ENCODE measurements around the gene CROCC. TPM values are rescaled to one million over a fixed set of nuclear protein-coding genes. Genes with fewer than 3 reads are reported as not detected.
"Not testable (repeated sequence)": the region's sequence is repeated elsewhere in the genome, so short reads cannot be mapped to it uniquely, and the experiment has no call there.

Gene CROCC
- total RNA-seq, 2 donors from 2014 or later: 16.8 to 24.7 TPM

GRCh38 chr1:16890539-16891021 lies 31.2 kb upstream of the CROCC start:
- Mint-ChIP-seq H3K4me3 (peak overlapping the region in 1 of 2 donors; percentile 94), H3K4me1 (ENCODE audit: low read depth) (peaks cover 27% of the 10 kb centered on the region)
- H3K27me3 Mint-ChIP-seq (ENCODE audit: low read depth); H3K9me3 Mint-ChIP-seq; DNase-seq; H3K36me3 Mint-ChIP-seq (ENCODE audit: insufficient read depth in 2 of 2); ATAC-seq (replicated peaks in 1 of 2); H3K27ac Mint-ChIP-seq: not testable (repeated sequence)

DNA sequence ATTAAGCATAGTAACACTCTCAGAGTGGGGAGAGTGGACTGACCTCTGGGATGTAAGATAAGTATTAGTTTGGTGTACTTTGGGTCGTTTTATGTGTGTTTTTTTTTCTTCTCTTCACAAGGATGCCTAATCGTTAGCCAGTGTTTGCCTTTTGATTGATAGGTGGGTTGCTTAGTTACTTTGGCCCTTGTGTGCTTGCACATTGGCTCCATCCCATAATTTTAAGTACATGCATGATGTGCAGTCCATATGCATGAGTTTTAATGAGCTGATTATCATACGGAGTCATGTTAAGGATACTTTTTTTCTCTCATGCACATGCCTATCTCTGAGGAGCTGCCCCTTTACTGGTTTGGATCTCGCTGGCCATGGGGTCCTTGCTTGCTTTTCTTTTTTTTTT lies 30.7 kb upstream of the CROCC start:
- not testable (repeated sequence) for H3K4me3 Mint-ChIP-seq; DNase-seq; H3K9me3 Mint-ChIP-seq; ATAC-seq (replicated peaks in 1 of 2); H3K27ac Mint-ChIP-seq; H3K27me3 Mint-ChIP-seq (ENCODE audit: low read depth); H3K36me3 Mint-ChIP-seq (ENCODE audit: insufficient read depth in 2 of 2)
- peaks cover 27% of the 10 kb centered on the region for H3K4me1 Mint-ChIP-seq (ENCODE audit: low read depth)

DNA sequence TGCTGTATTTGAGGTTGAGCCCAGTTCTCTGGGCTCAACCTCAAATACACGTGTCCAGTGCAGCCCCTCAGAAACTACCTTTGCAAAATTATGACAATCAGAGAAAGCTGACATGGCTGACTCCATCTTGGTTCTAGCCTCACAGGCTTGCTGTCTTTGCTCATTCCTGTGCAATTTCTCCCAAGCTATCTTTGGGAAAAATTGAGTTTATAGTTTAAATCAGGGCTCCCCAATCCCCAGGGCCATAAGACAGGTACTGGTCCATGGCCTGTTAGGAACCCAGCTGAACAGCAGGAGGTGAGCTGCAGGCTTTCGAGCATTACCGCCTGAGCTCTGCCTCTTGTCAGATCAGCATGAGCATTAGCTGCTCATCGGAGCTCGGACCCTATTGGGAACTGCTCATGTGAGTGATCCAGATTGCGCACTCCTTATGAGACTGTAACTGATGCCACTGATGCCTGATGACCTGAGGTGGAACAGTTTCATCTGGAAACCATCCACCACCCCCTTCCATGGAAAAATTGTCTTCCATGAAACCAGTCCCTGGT lies 28.7 kb upstream of the CROCC start:
- H3K27ac Mint-ChIP-seq; ATAC-seq (replicated peaks in 1 of 2); H3K9me3 Mint-ChIP-seq; DNase-seq; H3K36me3 Mint-ChIP-seq (ENCODE audit: insufficient read depth in 2 of 2); H3K27me3 Mint-ChIP-seq (ENCODE audit: low read depth); H3K4me3 Mint-ChIP-seq: not testable (repeated sequence)
- H3K4me1 Mint-ChIP-seq (ENCODE audit: low read depth): peaks cover 47% of the 10 kb centered on the region

DNA sequence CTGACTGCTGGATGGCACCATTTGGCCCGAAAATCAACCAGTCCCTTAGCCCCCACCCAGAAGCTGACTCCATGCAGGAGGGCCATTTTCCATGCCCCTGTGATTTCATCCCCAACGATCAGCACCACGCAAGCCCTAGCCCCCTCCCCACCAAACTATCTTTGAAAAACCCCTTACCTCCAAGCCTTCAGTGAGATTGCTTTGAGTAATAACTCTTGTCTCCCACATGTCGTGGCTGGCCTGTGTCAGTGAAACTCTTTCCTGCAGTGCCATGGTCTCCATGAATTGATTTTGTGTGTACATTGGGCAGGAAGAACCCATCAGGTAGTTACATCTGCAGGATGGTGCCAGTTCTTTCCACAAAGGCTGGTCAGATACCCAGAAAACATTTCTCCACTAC lies 27.9 kb upstream of the CROCC start:
- H3K27me3 Mint-ChIP-seq (ENCODE audit: low read depth); DNase-seq; H3K4me3 Mint-ChIP-seq; ATAC-seq (replicated peaks in 1 of 2); H3K9me3 Mint-ChIP-seq; H3K27ac Mint-ChIP-seq; H3K36me3 Mint-ChIP-seq (ENCODE audit: insufficient read depth in 2 of 2): not testable (repeated sequence)
- H3K4me1 Mint-ChIP-seq (ENCODE audit: low read depth): peaks cover 47% of the 10 kb centered on the region

GRCh38 chr1:16894338-16894737 lies 27.4 kb upstream of the CROCC start:
- peaks cover 43% of the 10 kb centered on the region for H3K4me1 Mint-ChIP-seq (ENCODE audit: low read depth)
- not testable (repeated sequence) for H3K9me3 Mint-ChIP-seq; ATAC-seq (replicated peaks in 1 of 2); H3K27me3 Mint-ChIP-seq (ENCODE audit: low read depth); H3K27ac Mint-ChIP-seq; DNase-seq; H3K36me3 Mint-ChIP-seq (ENCODE audit: insufficient read depth in 2 of 2)
- peak overlapping the region in 1 of 2 donors; percentile 49 for H3K4me3 Mint-ChIP-seq

DNA sequence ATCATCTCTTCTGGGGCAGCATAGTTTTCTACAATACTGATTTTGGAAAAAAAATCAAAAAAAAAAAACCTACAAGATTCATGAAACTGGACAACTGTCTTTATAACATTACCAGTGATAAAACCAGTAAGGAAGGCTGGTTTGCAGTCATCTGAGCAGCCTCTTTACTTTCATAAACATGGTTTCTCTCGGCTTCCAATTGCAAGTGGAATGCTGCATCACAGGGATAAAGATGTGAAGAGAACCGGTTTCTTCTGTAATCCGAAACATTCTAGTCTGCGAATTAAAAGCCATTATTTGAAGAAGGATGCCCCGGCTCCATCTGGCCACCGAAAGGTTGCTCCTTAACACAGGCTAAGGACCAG lies 26.5 kb upstream of the CROCC start:
- Mint-ChIP-seq H3K4me1 (ENCODE audit: low read depth) (peaks cover 34% of the 10 kb centered on the region), H3K4me3 (peak overlapping the region; percentile 49 to 62), H3K27ac (peak overlapping the region; percentile 95)
- ATAC-seq (replicated peaks in 1 of 2); DNase-seq; H3K9me3 Mint-ChIP-seq; H3K36me3 Mint-ChIP-seq (ENCODE audit: insufficient read depth in 2 of 2); H3K27me3 Mint-ChIP-seq (ENCODE audit: low read depth): not testable (repeated sequence)

DNA sequence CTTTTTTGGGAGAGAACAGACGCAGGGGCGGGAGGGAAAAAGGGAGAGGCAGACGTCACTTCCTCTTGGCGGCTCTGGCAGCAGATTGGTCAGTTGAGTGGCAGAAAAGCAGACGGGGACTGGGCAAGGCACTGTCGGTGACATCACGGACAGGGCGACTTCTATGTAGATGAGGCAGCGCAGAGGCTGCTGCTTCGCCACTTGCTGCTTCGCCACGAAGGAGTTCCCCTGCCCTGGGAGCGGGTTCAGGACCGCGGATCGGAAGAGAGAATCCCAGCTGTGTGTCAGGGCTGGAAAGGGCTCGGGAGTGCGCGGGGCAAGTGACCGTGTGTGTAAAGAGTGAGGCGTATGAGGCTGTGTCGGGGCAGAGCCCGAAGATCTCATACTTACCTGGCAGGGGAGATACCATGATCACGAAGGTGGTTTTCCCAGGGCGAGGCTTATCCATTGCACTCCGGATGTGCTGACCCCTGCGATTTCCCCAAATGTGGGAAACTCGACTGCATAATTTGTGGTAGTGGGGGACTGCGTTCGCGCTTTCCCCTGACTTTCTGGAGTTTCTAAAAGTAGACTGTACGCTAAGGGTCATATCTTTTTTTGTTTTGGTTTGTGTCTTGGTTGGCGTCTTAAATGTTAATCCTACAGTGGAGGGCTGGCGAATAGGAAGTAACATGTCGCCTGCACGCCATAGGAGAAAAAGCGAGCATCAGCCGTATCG lies 26.0 kb upstream of the CROCC start, which contains the start of gene RNU1-2:
TSS of gene RNU1-2 (plus strand) at position 383 of the 718 bp plus-strand sequence.
- H3K4me1 Mint-ChIP-seq (ENCODE audit: low read depth): peaks cover 32% of the 10 kb centered on the region
- ATAC-seq (replicated peaks in 1 of 2): peak; percentile 98 to 100
- not testable (repeated sequence) for H3K27me3 Mint-ChIP-seq (ENCODE audit: low read depth); H3K9me3 Mint-ChIP-seq; H3K36me3 Mint-ChIP-seq (ENCODE audit: insufficient read depth in 2 of 2)
- peak within 1 kb of the TSS; percentile 49 to 62 for H3K4me3 Mint-ChIP-seq
- H3K27ac Mint-ChIP-seq: peak within 1 kb of the TSS; percentile 95
- DNase-seq: peak; percentile 80 to 86

- not testable (repeated sequence) for H3K9me3 Mint-ChIP-seq; H3K36me3 Mint-ChIP-seq (ENCODE audit: insufficient read depth in 2 of 2); H3K27me3 Mint-ChIP-seq (ENCODE audit: low read depth)
- Mint-ChIP-seq H3K27ac (peak overlapping the region; percentile 95), H3K4me1 (ENCODE audit: low read depth) (peaks cover 39% of the 10 kb centered on the region), H3K4me3 (peak overlapping the region; percentile 35 to 49)
- DNase-seq (peak; percentile 89 to 95), ATAC-seq (replicated peaks in 1 of 2) (peak; percentile 43 to 49)
These were observed 25.2 kb upstream of the CROCC start for GRCh38 chr1:16896316-16897055.

- Mint-ChIP-seq H3K27ac (peak overlapping the region; percentile 95), H3K4me3 (peak overlapping the region in 1 of 2 donors; percentile 49), H3K4me1 (ENCODE audit: low read depth) (peaks cover 48% of the 10 kb centered on the region)
- not testable (repeated sequence) for H3K27me3 Mint-ChIP-seq (ENCODE audit: low read depth); H3K9me3 Mint-ChIP-seq; ATAC-seq (replicated peaks in 1 of 2); DNase-seq; H3K36me3 Mint-ChIP-seq (ENCODE audit: insufficient read depth in 2 of 2)
These were observed 24.1 kb upstream of the CROCC start for GRCh38 chr1:16897653-16898052.

DNA sequence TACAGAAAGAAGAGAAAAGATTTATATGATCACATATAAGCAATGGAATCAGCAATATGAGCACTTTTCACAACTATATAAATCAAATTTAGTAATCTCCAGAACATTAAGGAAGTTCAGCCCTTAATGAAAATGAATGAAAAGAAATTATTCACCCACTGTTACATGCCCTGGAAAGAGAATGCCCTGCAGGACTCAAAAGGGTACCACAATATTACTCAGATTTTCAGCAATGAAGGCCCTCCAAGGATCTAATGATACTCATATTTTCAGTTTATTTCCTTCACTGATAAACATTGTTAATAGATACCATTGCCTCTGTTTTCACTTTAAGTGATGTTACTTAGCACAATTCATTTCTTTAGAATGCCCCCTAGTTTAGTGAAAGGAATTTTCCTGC lies 23.4 kb upstream of the CROCC start:
- H3K27ac Mint-ChIP-seq: peak overlapping the region; percentile 95
- not testable (repeated sequence) for H3K27me3 Mint-ChIP-seq (ENCODE audit: low read depth); DNase-seq; H3K9me3 Mint-ChIP-seq; ATAC-seq (replicated peaks in 1 of 2); H3K36me3 Mint-ChIP-seq (ENCODE audit: insufficient read depth in 2 of 2)
- H3K4me3 Mint-ChIP-seq: peak overlapping the region in 1 of 2 donors; percentile 49
- peaks cover 54% of the 10 kb centered on the region for H3K4me1 Mint-ChIP-seq (ENCODE audit: low read depth)

DNA sequence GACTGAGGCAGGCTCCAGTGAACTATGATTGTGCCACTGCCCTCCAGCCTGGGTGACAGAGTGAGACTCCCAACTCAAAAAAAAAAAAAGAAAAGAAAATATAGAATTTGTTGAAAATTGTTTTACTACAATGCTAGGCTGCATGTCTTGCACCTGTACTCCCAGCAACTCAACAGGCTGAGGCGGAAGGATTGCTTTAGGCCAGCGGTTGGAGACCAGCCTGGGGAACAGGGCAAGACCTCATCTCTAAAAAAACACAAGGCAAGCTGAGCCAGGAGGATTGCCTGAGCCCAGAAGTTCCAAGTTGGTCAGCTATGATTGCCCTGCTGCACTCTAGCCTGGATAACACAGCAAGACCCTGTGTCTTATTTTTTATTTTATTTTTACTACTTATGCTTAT lies 22.7 kb upstream of the CROCC start:
- H3K27me3 Mint-ChIP-seq (ENCODE audit: low read depth); H3K4me3 Mint-ChIP-seq; DNase-seq; ATAC-seq (replicated peaks in 1 of 2); H3K36me3 Mint-ChIP-seq (ENCODE audit: insufficient read depth in 2 of 2); H3K9me3 Mint-ChIP-seq; H3K27ac Mint-ChIP-seq: not testable (repeated sequence)
- peaks cover 61% of the 10 kb centered on the region for H3K4me1 Mint-ChIP-seq (ENCODE audit: low read depth)

GRCh38 chr1:16900751-16901150 lies 21.0 kb upstream of the CROCC start:
- H3K9me3 Mint-ChIP-seq: no peaks in the 10 kb centered on the region
- ATAC-seq (replicated peaks in 1 of 2) (no peak), DNase-seq (no peak)
- H3K4me3 Mint-ChIP-seq: peak overlapping the region in 1 of 2 donors; percentile 29
- no peak overlapping the region for H3K27ac Mint-ChIP-seq
- H3K36me3 Mint-ChIP-seq (ENCODE audit: insufficient read depth in 2 of 2): no peaks in the 10 kb centered on the region
- H3K4me1 Mint-ChIP-seq (ENCODE audit: low read depth): peaks cover 56% of the 10 kb centered on the region
- H3K27me3 Mint-ChIP-seq (ENCODE audit: low read depth): no peaks in the 10 kb centered on the region

DNA sequence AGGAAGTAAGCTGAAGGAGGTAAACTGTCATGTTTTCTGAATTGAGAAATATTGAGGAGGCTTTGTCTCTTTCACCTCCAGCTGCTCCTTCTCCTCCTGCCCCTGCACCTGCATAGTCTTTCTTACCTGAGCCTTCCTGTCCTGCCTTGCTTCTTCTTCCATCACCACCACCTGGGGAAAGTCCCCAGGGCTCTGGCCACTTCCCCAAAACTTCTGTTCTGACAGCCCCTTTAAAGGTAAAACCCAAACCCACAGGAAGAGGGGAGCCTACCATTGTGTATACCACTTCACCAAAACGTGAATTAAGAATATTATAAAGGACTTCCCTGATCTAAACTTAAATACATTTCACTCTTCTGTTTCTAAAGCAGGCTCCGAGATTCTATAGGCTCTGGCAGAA lies 20.4 kb upstream of the CROCC start:
- H3K36me3 Mint-ChIP-seq (ENCODE audit: insufficient read depth in 2 of 2): not testable (repeated sequence)

More for the DNA sequence above, 20.4 kb upstream of the CROCC start:
- not testable (repeated sequence) for ATAC-seq (replicated peaks in 1 of 2); H3K9me3 Mint-ChIP-seq; H3K27me3 Mint-ChIP-seq (ENCODE audit: low read depth); DNase-seq
- Mint-ChIP-seq H3K4me1 (ENCODE audit: low read depth) (peaks cover 53% of the 10 kb centered on the region), H3K4me3 (peak overlapping the region; percentile 31 to 45), H3K27ac (peak overlapping the region; percentile 36)
